HT-29 (cell line): ENCODE data around the gene RIN3. TPM values are rescaled to one million over a fixed set of nuclear protein-coding genes. Genes with fewer than 3 reads are reported as not detected.

ENCODE experiments used
- DNase-seq: peaks from one replicate; pipeline ENCODE4 v3.0.0-alpha.2; 2015; ENCODE audit warnings: low spot score
- total RNA-seq: library from RNA; depleted of rRNA; stranded (reverse); fragments of >200 nt; shearing (Covaris generic); gene quantifications from 2 replicates; pipeline ENCODE4 v1.2.3, GENCODE V29; 2014

Gene RIN3
- total RNA-seq, 1 experiment from 2014 or later, result not detected

- DNase-seq, result peak; percentile 12
Observed at GRCh38 chr14:92507174-92507768, 6.3 kb upstream of the RIN3 start.

- peak; percentile 22 for DNase-seq
Observed at GRCh38 chr14:92510972-92511371, 2.6 kb upstream of the RIN3 start.

DNA sequence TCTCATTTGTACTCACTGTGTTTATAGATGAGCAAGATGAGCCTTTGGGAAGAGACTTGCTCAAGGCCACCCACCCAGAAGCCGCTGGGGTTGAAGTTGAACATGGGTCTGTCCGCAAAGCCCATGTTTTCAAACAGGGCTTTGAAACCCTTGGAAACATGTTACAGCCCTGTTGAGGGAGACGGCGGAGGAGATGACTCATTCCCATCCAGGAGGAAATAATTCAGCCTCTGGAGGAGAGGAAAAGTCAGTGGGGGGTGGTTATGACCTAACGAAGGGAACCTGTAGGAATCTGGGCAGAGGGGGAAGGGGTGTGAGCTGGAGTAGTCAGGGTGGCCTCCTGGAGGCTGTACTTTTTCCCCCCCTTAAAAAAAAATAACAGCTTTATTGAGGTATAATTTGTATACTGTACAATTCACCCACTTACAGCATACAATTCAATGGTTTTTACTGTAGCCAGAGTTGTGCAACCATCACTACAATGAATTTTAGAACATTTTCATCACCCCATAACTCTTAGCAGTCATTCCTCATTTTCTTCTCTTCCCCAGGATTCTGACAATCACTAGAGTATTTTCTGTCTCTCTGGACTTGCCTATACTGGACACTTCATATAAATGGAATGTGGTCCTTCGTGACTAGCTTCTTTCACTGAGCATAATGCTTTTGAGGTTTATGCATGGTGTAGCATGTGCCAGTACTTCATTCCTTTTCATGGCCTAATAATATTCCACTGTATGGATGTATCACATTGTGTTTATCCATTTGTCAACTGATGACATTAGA, 1.9 kb upstream of the RIN3 start:
- DNase-seq, result peak; percentile 29

DNA sequence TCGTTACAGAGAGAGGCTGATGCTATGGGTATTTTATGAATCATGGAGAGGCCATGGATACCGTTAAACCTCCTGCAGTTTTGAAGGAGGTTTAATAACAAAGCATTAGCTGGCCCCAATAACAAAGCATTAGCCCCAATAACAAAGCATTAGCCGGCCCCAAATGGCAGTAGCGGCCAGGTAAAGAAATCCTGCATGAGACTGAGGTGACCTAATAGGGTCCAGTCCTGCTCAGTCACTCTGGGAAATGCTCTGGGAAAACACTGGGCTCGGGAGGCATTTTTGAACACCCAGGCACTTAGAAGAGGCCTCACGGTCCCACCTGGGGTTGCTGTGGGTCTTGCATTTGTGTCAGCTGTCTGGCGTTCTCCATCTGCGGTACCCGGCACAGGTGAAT, 776 bp upstream of the RIN3 start:
- DNase-seq, result no peak

DNA sequence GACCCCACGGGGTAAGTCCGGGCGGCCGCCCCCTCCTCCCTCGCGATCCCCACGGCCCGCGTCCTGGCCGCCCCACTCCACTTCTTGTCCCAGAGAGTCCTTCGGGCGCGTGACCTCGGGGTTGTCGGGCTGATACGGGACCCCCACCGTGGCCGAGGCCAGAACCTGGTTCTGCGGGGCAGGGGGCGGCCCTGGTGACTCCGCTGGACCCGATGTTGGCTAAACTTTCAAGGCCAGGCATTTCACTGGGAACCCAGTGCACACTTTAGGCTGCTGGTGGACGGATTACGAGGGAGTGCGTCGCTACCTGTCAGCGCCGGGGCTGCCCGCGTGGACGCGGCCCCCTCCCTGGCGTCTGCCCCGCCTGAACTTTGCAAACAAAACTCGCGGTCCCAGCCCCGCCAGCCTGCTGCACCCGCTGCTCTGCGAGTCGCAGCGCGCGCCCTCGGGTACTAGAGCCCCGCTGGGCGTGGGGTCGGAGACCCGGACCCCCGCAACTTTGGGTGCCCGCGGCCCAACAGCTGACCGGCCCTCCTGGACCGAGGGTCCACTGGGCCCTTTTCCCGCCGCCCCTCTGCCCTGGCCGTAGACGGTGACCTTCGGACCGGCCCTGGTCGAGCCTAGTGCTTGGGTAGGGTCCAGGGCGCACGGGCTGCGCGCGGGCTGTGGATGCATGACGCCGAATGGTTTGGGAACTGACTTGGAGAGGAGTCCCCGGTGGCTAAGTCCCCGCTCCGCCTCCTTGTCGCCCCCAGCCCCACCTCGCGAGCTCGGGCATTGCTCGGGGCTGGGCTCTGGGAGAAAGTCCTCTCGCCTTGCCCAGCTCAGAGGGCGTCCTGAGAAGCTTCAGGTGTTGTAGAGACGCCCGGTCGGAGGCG, 624 bp downstream of the RIN3 start:
- no peak for DNase-seq

GRCh38 chr14:92514844-92515514, 1.4 kb downstream of the RIN3 start:
- no peak for DNase-seq

- no peak for DNase-seq
Observed at GRCh38 chr14:92515546-92516343, 2.2 kb downstream of the RIN3 start.

GRCh38 chr14:92516344-92516965, 2.9 kb downstream of the RIN3 start:
- DNase-seq, result no peak

DNA sequence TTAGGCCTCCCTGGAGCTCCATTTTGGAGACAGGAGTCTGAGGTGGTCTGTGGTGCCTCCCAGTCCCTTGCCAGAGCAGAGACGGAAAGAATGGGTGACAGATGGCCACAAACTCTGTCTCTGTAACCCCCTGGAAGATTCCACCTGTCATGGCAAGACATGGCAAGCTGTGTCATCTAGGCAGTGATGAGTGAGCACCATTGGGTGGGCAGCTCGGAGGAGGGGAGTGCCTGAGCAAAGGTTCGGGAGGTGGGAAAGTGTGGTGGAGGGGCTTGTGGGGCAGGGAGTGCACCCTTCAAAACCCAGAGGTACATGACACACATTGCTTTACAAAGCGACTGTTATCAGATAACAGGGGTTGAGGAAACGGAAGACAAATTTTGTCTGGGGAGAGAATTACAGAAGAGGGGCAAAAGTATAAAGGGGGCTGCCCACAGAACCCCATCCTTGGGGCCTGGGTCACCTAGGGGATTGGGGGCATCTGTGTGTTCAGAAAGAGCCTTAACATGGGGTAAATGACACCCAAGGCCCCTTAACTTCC, 3.5 kb downstream of the RIN3 start:
- DNase-seq, result no peak

GRCh38 chr14:92517761-92518160, 4.2 kb downstream of the RIN3 start:
- DNase-seq, result no peak

GRCh38 chr14:92519246-92520101, 5.9 kb downstream of the RIN3 start:
- no peak for DNase-seq

- no peak for DNase-seq
Observed at GRCh38 chr14:92520102-92521057, 6.8 kb downstream of the RIN3 start.

GRCh38 chr14:92521058-92521415, 7.5 kb downstream of the RIN3 start:
- no peak for DNase-seq

DNA sequence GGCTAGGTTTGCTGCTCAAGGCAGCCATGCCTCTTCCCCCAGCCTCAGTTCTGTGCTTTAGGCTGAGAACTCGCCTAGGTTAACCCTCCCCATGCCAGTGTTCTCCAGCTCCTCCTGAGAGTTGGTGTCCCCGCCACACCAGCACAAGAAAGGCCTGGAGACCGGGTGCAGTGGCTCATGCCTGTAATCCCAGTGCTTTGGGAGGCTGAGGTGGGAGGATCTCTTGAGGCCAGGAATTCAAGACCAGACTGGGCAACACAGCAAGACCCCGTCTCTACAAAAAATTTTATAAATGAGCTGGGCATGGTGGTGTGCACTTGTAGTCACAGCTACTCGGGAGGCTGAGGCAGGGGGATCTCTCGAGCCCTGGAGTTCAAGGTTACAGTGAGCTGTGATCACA, 10.2 kb downstream of the RIN3 start:
- no peak for DNase-seq

GRCh38 chr14:92524602-92525185, 11.1 kb downstream of the RIN3 start:
- DNase-seq, result no peak

DNA sequence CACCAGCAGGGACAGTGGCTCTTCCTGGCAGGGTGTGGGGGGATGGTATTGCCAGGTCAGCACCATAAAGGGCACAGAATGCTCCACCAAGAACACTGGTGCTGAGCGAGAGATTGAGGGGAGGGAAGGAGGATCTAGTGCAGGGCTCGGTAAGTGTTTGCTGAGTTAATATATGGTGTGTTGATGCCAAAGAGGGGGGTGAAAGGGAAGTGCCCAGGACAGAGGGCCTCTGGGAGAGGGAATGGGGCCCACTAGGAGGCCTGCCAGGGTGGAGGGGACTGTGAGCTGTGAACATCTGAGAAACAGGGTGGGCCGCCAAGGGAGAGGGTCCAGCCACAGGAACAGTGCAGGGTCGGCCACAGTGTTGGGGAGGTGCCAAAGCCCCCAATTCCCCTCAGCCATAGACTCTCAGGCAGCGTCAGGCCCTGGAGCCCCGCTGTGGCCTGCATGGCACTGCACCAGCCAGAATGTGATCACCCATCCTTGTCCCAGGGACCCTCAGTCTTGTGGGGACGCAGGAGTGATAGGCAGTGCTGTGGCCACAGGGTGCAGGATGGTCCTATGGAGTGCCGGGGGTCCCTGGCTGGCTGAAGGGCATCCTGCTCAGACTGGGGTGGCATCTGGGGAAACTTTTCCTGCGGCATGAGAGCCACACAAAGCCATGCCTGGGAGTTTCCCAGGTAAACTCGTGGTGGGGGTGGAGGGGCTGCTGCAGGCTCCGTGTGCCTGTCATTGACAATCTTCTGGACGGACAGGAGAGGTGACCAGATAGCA, 11.9 kb downstream of the RIN3 start:
- no peak for DNase-seq

DNA sequence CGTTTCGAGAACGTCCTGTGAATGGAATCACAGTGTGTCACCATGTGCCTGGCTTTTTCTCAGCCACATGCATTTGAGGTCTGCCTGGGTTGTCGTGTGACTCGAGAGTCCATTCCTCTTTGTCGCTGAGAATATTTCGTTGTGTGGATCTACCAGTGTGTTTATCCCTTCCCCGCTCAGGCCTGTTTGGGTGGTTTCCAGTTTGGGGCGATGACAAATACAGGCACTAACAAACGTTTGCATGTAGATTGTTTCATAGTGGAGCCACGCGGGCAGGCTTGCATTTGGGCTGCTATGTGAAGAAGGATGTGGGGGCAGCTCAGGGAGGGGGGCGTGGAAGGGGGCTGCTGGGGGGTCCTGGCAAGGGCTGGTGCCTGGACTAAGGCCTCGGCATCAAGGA, 14.1 kb downstream of the RIN3 start:
- DNase-seq, result no peak
